Left ventricle myocardium inferior (tissue), 1 donor: ENCODE data around the gene PLEKHG4. TPM values are rescaled to one million over a fixed set of nuclear protein-coding genes. Genes with fewer than 3 reads are reported as not detected.

Experiments used
- DNase-seq: peaks from one replicate; pipeline ENCODE4 v3.0.0-alpha.2; 2020
- H3K27ac ChIP-seq: fragments of 200-600 bp; replicated peaks from 2 replicates; pipeline ENCODE4 v1.8.0; 2021
- H3K27me3 ChIP-seq: fragments of 200-600 bp; 2 replicates; pipeline ENCODE4 v1.8.0; 2021; ENCODE audit warnings: low read depth
- H3K36me3 ChIP-seq: fragments of 200-600 bp; 2 replicates; pipeline ENCODE4 v1.8.0; 2021
- H3K4me1 ChIP-seq: fragments of 200-600 bp; 2 replicates; pipeline ENCODE4 v1.8.0; 2021
- H3K4me3 ChIP-seq: fragments of 200-600 bp; 2 replicates; pipeline ENCODE4 v1.8.0; 2021; ENCODE audit warnings: mild to moderate bottlenecking, moderate library complexity
- H3K9me3 ChIP-seq: fragments of 200-600 bp; replicated peaks from 2 replicates; pipeline ENCODE4 v1.8.0; 2021
- intact Hi-C: fragments of 100-400 bp; cut with micrococcal nuclease; formaldehyde crosslinking; loops from one replicate; pipeline ENCODE4 v1.11.0; 2022
- total RNA-seq: library from RNA; stranded (reverse); fragmentation: NEBNext Ultra II Directional; extraction: Animal tissue kit (Norgen Biotek cat#: 25700); gene quantifications from one replicate; pipeline ENCODE4 v1.2.1, GENCODE V29; 2021
- TF ChIP-seq, protein P1 (sequence below): fragments of 200-600 bp; IDR thresholded peaks from 2 replicates; pipeline ENCODE4 v1.8.0; 2021; ENCODE audit warnings: antibody characterized with exemption, mild to moderate bottlenecking, borderline replicate concordance
- donor health status: DM: no; HTN: yes; CAD: no; lungs with severe emphysema.

PLEKHG4 gene
- total RNA-seq, 1 donor from 2014 or later, result 1.1 TPM

DNA sequence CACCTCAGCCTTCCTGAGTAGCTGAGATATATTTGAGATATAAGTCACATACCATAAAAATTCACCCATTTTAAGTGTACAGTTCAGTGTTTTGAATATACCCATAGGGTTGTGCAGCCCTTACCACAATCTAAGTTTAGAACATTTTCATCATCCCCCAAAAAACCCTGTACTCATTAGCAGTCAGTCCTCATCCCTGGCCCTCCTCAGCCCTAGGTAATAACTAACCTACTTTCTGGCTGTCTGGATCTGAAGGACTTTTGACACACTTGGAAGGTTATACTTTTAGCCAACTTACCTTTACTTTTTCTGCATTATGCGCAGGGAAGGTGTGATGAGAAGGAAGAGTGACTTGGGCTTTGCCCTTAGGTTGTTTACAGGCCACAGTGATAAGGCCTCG is 4.0 kb upstream of the PLEKHG4 start:
- peaks cover 4% of the 10 kb centered on the region for H3K27me3 ChIP-seq
- peaks cover 16% of the 10 kb centered on the region for H3K4me1 ChIP-seq
- H3K4me3 ChIP-seq, result no peak overlapping the region
- no peaks in the 10 kb centered on the region for H3K36me3 ChIP-seq
- H3K27ac ChIP-seq, result no peak overlapping the region
- DNase-seq, result no peak
- TF ChIP-seq, protein P1, sequence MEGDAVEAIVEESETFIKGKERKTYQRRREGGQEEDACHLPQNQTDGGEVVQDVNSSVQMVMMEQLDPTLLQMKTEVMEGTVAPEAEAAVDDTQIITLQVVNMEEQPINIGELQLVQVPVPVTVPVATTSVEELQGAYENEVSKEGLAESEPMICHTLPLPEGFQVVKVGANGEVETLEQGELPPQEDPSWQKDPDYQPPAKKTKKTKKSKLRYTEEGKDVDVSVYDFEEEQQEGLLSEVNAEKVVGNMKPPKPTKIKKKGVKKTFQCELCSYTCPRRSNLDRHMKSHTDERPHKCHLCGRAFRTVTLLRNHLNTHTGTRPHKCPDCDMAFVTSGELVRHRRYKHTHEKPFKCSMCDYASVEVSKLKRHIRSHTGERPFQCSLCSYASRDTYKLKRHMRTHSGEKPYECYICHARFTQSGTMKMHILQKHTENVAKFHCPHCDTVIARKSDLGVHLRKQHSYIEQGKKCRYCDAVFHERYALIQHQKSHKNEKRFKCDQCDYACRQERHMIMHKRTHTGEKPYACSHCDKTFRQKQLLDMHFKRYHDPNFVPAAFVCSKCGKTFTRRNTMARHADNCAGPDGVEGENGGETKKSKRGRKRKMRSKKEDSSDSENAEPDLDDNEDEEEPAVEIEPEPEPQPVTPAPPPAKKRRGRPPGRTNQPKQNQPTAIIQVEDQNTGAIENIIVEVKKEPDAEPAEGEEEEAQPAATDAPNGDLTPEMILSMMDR, result no peak
- no peaks in the 10 kb centered on the region for H3K9me3 ChIP-seq
- intact Hi-C loops, result no loop called here

DNA sequence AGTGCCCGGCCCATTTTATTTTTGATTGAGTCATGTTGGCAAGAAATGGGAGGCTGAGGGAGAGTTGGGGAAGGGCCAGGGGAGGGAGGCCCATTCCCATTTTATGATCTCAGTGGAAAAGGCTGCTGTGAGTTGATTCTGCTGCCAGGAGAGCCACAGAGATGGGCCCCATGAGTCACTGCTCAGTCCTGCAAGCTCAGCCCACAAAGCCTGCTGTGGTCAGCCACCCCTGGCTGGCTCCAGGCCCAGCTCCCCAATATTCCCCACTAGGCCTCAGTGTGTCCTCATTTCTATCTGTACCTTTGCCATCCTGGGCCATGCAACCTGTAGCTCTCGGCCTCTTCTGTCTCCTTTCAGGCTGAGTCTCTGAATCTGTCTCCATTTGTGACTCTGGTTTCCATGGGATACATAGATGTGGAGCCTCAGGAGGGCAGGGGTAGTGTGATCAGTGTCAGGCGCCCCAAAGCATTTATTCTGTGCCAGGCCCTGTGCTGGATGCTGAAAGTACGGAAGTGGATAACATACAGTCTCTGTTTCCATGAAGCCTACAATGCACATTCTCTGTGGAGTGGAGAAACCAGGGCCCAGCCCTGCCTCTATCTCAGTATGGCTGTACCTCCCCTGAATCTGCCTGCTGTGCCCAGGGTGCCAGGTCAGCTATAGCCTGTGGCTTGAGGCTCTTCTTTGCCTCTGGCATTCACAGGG is 1.9 kb upstream of the PLEKHG4 start:
- Histone ChIP-seq H3K27me3 (peaks cover 4% of the 10 kb centered on the region), H3K36me3 (no peaks in the 10 kb centered on the region), H3K9me3 (no peaks in the 10 kb centered on the region), H3K4me3 (no peak overlapping the region), H3K27ac (no peak overlapping the region), H3K4me1 (peaks cover 16% of the 10 kb centered on the region)
- TF ChIP-seq, protein P1, result no peak
- intact Hi-C loops, result no loop called here
- no peak for DNase-seq

DNA sequence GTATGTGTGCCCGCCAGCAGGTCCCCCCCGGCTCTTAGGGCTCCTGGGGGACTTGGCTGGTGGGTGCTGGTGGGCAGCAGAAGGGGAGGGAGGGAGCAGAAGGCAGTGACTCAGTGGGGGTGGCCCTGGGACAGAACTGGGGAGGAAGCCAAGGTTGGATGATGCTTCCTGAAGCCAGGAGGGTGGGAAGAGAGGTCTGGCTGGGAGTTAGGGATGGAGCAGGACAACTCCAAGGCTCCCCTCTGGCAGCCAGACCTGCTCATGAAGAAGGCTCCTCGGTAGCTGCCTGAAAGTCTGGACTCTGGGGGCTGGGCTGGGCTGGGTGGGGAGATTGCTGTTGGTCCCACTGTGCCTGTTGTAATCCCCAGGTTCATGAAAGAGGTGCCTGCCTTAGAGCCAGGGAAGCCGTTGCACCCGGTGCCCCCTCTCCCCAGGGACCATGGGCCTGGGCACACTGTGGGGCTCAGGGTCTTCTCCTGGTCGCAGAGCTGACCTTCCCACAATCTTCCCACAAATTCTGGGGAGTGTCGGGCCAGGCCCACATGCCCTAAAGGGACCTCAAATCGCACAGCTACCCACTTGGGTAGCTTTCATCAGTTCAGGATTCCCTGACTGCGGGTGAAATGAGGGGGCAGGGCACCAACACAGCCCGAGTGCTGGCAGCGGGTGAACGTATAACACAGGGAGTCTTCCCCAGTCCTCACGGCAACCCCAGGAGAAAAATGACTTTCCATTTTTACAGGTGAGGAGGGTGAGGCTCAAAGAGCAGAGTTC is 1.1 kb upstream of the PLEKHG4 start:
- H3K36me3 ChIP-seq, result no peaks in the 10 kb centered on the region
- intact Hi-C loops, result no loop called here
- H3K27ac ChIP-seq, result peak overlapping the region; percentile 50
- peak overlapping the region; percentile 70 for H3K4me3 ChIP-seq
- peaks cover 16% of the 10 kb centered on the region for H3K4me1 ChIP-seq
- no peak for DNase-seq
- TF ChIP-seq, protein P1, result no peak
- no peaks in the 10 kb centered on the region for H3K9me3 ChIP-seq
- peaks cover 4% of the 10 kb centered on the region for H3K27me3 ChIP-seq

DNA sequence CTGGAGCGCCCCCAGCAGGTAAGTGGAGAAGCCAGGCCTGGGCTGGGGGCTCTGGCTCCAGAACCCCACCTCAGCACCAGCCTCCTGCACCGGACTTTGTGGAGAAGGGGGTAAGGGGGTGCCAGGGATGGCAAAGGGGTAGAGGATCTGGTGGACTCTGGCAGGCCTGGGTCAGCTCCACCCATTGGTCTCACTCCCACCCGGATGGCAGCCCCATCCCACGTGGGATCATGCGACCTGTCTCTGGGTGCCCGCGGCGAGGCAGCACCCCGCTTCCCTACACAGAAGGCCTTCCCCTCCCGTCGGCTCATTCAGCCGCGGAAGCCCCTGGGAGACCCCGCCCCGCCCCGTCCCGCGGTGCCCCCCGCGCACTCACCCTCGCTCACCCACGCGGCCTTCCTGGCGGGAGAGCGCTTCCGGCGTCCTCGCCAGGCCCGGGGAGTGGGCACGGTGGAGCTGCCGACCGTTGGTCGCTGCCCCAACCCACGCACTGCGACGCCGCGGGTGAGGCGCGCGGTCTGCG is 498 bp upstream of the PLEKHG4 start:
- no peaks in the 10 kb centered on the region for H3K9me3 ChIP-seq
- DNase-seq, result no peak
- H3K27ac ChIP-seq, result peak overlapping the region; percentile 50
- H3K36me3 ChIP-seq, result no peaks in the 10 kb centered on the region
- H3K4me3 ChIP-seq, result peak overlapping the region; percentile 70
- peaks cover 4% of the 10 kb centered on the region for H3K27me3 ChIP-seq
- TF ChIP-seq, protein P1, result no peak
- intact Hi-C loops, result no loop called here
- peaks cover 16% of the 10 kb centered on the region for H3K4me1 ChIP-seq

DNA sequence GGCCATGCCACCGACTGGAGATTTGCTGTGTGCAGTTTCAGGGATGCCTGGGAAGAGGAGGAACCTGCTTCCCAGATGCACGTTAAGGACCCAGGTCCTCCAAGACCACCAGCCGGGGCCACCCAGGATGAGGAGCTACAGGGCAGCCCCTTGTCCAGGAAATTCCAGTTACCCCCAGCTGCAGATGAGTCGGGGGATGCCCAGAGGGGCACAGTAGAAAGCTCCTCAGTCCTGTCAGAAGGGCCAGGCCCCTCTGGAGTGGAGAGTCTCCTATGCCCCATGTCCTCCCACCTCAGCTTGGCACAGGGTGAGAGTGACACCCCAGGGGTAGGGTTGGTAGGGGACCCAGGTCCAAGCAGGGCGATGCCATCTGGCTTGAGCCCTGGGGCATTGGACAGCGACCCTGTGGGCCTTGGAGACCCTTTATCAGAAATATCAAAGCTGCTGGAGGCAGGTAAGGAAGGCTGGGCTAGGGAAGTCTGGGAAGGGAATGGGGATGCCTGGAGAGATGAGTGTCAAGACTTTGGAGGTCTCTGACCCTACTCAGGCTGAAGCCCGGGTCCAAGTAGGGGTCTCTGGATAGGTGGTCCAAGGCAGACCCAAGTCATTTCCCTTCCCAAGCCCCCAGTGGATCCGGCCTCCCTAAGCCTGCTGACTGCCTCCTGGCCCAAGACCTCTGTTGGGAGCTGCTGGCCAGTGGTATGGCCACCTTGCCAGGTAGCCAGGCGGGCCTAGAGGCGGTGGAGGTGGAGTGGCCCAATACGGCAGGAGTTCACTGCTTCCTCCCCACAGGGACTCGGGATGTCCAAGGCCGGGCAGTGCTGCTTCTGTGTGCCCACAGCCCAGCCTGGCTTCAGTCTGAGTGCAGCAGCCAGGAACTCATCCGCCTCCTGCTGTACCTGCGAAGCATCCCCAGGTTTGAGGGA is 1.0 kb downstream of the PLEKHG4 start:
- Histone ChIP-seq H3K9me3 (no peaks in the 10 kb centered on the region), H3K4me3 (peak overlapping the region; percentile 70), H3K27me3 (peaks cover 4% of the 10 kb centered on the region), H3K4me1 (peaks cover 16% of the 10 kb centered on the region), H3K36me3 (no peaks in the 10 kb centered on the region), H3K27ac (no peak overlapping the region)
- no peak for DNase-seq
- intact Hi-C loops, result no loop called here
- TF ChIP-seq, protein P1, result no peak
